Panc1 (cell line): ENCODE data around the gene SMCHD1. TPM values are rescaled to one million over a fixed set of nuclear protein-coding genes. Genes with fewer than 3 reads are reported as not detected.
"Not testable (repeated sequence)": the region's sequence is repeated elsewhere in the genome, so short reads cannot be mapped to it uniquely, and the experiment has no call there.

ENCODE experiments used
- ATAC-seq: fragments of 200-7000 bp; cut with Tn5 transposase; 2 replicates; pipeline ENCODE4 v1.9.1; 2020; ENCODE audit warnings: mild to moderate bottlenecking, moderate library complexity
- BruUV-seq: library from RNA; stranded (reverse); fragments of 400-500 nt; replicated peaks from 2 replicates; lab custom pipeline; 2021; lab: Mats Ljungman, UMichigan
- CTCF ChIA-PET: fragments of 300-600 bp; sonication (Branson Sonifier 250); formaldehyde crosslinking; loops from one replicate; lab custom pipeline; 2022; ENCODE audit warnings: antibody characterized with exemption; lab: Charles Lee
- POLR2A ChIA-PET: fragments of 300-600 bp; sonication (Branson Sonifier 250); formaldehyde crosslinking; loops from one replicate; lab custom pipeline; 2022; ENCODE audit warnings: antibody characterized with exemption; lab: Charles Lee
- DNase-seq: peaks from one replicate; pipeline ENCODE4 v3.0.0-alpha.2; 2010; ENCODE audit warnings: low read depth, low spot score
- H3K27ac ChIP-seq: 2 replicates; pipeline ENCODE4 v1.5.1; 2011; ENCODE audit warnings: mild to moderate bottlenecking, low read length, inconsistent platforms
- H3K27me3 ChIP-seq: fragments of 200-500 bp; sonication (Bioruptor generic); 2 replicates; pipeline ENCODE4 v1.6.0; 2014; ENCODE audit warnings: low read length, inconsistent platforms; ENCODE audit not compliant: control insufficient read depth, insufficient read depth
- H3K36me3 ChIP-seq: fragments of 200-500 bp; sonication (Bioruptor generic); 2 replicates; pipeline ENCODE4 v1.5.1; 2014; ENCODE audit warnings: inconsistent platforms, mild to moderate bottlenecking, low read length, moderate library complexity; ENCODE audit not compliant: control insufficient read depth, insufficient read depth
- H3K4me1 ChIP-seq: 2 replicates; pipeline ENCODE4 v1.5.1; 2011; ENCODE audit warnings: inconsistent platforms, mild to moderate bottlenecking, low read length, moderate library complexity; ENCODE audit not compliant: control insufficient read depth, insufficient read depth
- H3K4me3 ChIP-seq, 2 experiments: 2 replicates each; pipeline ENCODE4 v1.5.1; 2011 to 2012; ENCODE audit warnings: low read depth in 2 of 2, low read length in 2 of 2, mild to moderate bottlenecking in 2 of 2, inconsistent platforms in 1 of 2, moderate library complexity in 1 of 2
- H3K9me3 ChIP-seq: fragments of 200-500 bp; sonication (Bioruptor generic); 2 replicates; pipeline ENCODE4 v1.5.1; 2014; ENCODE audit warnings: low read depth, mild to moderate bottlenecking, inconsistent platforms, low read length, moderate library complexity; ENCODE audit not compliant: control insufficient read depth, insufficient read depth
- CTCF ChIP-seq: fragments of 450-650 bp; IDR thresholded peaks from 2 replicates; pipeline ENCODE4 v1.5.1; 2017; ENCODE audit warnings: mild to moderate bottlenecking
- POLR2AphosphoS5 ChIP-seq: IDR thresholded peaks from 2 replicates; pipeline ENCODE4 v1.6.1; 2012; ENCODE audit warnings: mild to moderate bottlenecking, low read depth, low read length, moderate library complexity
- REST ChIP-seq, 2 experiments: IDR thresholded peaks; 2 replicates each; pipeline ENCODE4 v1.6.1; 2011 to 2012; ENCODE audit warnings: low read depth in 2 of 2, control low read depth in 1 of 2, low read length in 1 of 2, mild to moderate bottlenecking in 1 of 2, moderate library complexity in 1 of 2; ENCODE audit not compliant: insufficient read depth in 1 of 2
- SIN3A ChIP-seq: IDR thresholded peaks from 2 replicates; pipeline ENCODE4 v1.6.1; 2012; ENCODE audit warnings: low read depth, mild to moderate bottlenecking, low read length, moderate library complexity, borderline replicate concordance; ENCODE audit not compliant: insufficient read depth
- TCF7L2 ChIP-seq: IDR thresholded peaks from 2 replicates; pipeline ENCODE4 v1.6.1; 2011; ENCODE audit warnings: mild to moderate bottlenecking, low read depth, low read length, inconsistent platforms
- in situ Hi-C: cut with HindIII; loops from 2 replicates; pipeline ENCODE4 v1.10.0; 2016; ENCODE audit warnings: low sequenced_read_pairs, low pct_unique_long_range_greater_than_20kb
- intact Hi-C: fragments of 100-400 bp; cut with micrococcal nuclease; formaldehyde crosslinking; loops from one replicate; pipeline ENCODE4 v1.10.0; 2022; ENCODE audit not compliant: unreplicated experiment
- total RNA-seq: library from RNA; stranded (reverse); gene quantifications from one replicate; pipeline ENCODE4 v1.2.1, GENCODE V29; 2021; ENCODE audit not compliant: unreplicated experiment

Gene SMCHD1
- total RNA-seq, 1 experiment from 2014 or later, result 40.9 TPM

GRCh38 chr18:2672872-2673271 is 17.3 kb downstream of the SMCHD1 start:
- Histone ChIP-seq H3K4me1 (no peaks in the 10 kb centered on the region), H3K9me3 (no peaks in the 10 kb centered on the region), H3K27me3 (no peaks in the 10 kb centered on the region), H3K27ac (no peak overlapping the region), H3K36me3 (peaks cover 20% of the 10 kb centered on the region), H3K4me3 (no peak overlapping the region)
- ATAC-seq (no peak), DNase-seq (no peak)
- TF ChIP-seq CTCF (no peak), POLR2AphosphoS5 (no peak), SIN3A (no peak), TCF7L2 (no peak), REST (IDR thresholded peaks at IDR 0.05; ENCODE audit: insufficient read depth in 1 of 2, low read depth in 2 of 2, low read length in 1 of 2) (no peak)
- BruUV-seq, result no TSS peak
- POLR2A ChIA-PET, result no interaction called here
- CTCF ChIA-PET, result no interaction called here
- in situ Hi-C loops, result no loop called here
- intact Hi-C loops, result no loop called here

- BruUV-seq, in situ Hi-C loops, POLR2A ChIA-PET, H3K4me1 ChIP-seq, CTCF ChIA-PET, H3K4me3 ChIP-seq, ATAC-seq, H3K27me3 ChIP-seq, H3K9me3 ChIP-seq, intact Hi-C loops, DNase-seq, H3K27ac ChIP-seq: not testable (repeated sequence)
- peaks cover 17% of the 10 kb centered on the region for H3K36me3 ChIP-seq
These were observed 23.4 kb downstream of the SMCHD1 start for GRCh38 chr18:2678933-2679332.

GRCh38 chr18:2680216-2680792 is 24.8 kb downstream of the SMCHD1 start:
- Histone ChIP-seq H3K27ac (no peak overlapping the region), H3K4me3 (no peak overlapping the region), H3K27me3 (no peaks in the 10 kb centered on the region), H3K4me1 (no peaks in the 10 kb centered on the region), H3K36me3 (peaks cover 12% of the 10 kb centered on the region), H3K9me3 (no peaks in the 10 kb centered on the region)
- CTCF ChIA-PET, result no interaction called here
- no TSS peak for BruUV-seq
- no peak for DNase-seq
- ATAC-seq, result no peak
- no peak for TF ChIP-seq CTCF
- TF ChIP-seq POLR2AphosphoS5, result no peak
- TF ChIP-seq TCF7L2, result no peak
- TF ChIP-seq REST (IDR thresholded peaks at IDR 0.05; ENCODE audit: insufficient read depth in 1 of 2, low read depth in 2 of 2, low read length in 1 of 2), result no peak
- TF ChIP-seq SIN3A, result no peak
- in situ Hi-C loops, result no loop called here
- POLR2A ChIA-PET, result no interaction called here
- intact Hi-C loops, result no loop called here
